Measurements from ENCODE around the gene PRR36.

PRR36 gene

GRCh38 chr19:7872306-7873204 is 1.6 kb downstream of the PRR36 start:
- DNase-seq (ENCODE audit: low read depth in 2 of 2) = no peak

- peak; percentile 63 to 67 for DNase-seq (ENCODE audit: low read depth in 2 of 2)
These were observed 2.5 kb downstream of the PRR36 start for GRCh38 chr19:7871437-7872305.

DNA sequence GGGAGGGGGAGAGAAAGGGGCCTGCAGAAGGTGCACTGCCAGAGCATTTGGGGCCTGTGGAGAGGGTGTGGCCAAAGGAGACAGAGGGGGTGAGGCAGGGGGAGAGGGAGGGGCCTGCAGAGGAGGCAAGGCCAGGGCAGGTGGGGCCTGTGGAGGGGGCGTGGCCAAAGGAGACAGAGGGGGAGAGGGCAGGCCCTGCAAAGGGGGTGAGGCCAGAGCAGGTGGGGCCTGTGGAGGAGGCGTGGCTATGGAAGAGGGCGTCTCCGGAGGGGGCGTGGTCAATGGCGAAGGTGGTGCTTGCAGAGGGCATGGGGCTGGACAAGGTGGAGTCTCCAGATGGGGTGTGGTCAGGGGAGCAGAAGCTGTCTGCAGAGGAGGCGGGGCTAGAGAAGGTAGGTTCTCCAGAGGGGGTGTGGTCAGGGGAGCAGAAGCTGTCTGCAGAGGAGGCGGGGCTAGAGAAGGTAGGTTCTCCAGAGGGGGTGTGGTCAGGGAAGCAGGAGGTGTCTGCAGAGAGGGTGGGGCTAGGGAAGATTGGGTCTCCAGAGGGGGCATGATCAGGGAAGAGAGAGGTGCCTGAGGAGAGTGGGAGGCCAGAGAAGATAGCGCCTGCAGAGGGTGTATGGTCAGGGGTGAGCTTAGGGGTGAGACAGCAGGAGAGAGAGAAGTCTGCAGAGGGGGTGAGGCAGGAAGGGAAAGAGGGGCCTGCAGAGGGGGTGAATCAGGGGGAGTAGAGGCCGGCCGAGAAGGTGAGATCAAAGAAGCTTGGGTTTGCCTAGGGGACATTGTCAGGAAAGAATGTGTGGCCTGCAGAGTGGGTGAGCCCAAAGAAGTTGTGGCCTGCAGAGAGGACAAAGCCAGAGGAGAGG is 3.4 kb downstream of the PRR36 start:
- DNase-seq (ENCODE audit: low read depth in 2 of 2) = no peak

DNA sequence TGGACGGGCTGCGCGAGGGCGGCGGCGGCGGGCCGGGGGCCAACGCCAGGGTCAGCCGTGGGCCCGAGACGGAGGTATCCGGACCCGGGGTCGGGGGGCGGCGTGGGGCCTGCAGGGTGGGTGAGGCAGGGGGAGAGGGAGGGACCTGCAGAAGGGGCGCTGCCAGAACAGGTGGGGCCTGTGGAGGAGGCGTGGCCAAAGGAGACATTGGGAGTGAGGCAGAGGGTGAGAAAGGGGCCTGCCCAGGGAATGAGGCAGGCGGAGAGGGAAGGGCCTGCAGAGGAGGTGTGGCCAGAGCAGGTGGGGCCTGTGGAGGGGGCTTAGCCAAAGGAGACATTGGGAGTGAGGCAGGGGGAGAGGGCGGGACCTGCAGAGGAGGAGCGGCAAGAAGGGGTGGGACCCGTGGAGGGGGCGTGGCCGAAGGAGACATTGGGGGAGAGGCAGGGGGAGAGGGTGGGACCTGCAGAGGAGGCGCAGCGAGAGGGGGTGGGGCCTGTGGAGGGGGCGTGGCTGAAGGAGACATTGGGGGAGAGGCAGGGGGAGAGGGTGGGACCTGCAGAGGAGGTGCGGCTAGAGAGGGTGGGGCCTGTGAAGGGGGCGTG is 4.2 kb downstream of the PRR36 start:
- peak in 1 of 2 donors; percentile 39 for DNase-seq (ENCODE audit: low read depth in 2 of 2)

GRCh38 chr19:7869453-7869909 is 4.7 kb downstream of the PRR36 start:
- DNase-seq (ENCODE audit: low read depth in 2 of 2) = peak; percentile 79

GRCh38 chr19:7868671-7869452 is 5.3 kb downstream of the PRR36 start:
- DNase-seq (ENCODE audit: low read depth in 2 of 2) = peak; percentile 61 to 83

GRCh38 chr19:7868326-7868670 is 5.9 kb downstream of the PRR36 start:
- no peak for DNase-seq (ENCODE audit: low read depth in 2 of 2)

DNA sequence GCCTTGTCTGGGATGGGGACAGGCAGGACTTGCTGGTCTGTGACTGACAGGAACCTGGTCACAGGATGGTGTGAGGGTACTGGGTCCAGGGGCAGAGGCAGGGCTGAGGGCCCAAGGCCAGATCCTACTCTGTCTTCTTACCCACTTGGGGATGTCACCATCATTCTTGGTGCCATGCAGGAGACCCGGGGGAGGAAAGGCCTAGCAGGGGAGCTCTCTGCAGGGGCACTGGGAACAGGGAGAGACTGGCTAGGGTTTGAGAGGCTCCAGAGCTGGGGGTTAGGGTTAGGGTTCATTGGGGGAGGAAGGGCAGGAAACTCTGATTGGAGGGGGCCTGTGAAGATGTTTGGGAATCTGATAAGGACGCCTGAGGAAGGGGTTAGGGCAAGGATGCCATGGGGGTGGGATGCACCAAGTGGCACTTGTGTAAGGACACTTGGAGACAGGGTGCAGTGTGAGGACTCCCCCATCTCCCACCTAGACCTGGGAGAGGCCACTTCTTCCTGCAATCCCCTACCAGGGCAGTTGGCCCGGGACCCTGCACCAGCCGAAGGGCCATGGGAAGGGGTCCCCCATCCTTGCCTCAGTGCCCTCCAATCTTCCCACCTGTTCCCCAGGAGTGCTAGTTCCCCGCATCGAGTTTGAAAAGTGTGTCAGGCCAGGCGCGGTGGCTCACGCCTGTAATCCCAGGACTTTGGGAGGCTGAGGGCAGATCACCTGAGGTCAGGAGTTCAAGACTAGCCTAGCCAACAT is 6.9 kb downstream of the PRR36 start:
- DNase-seq (ENCODE audit: low read depth in 2 of 2) = no peak

- no peak for DNase-seq (ENCODE audit: low read depth in 2 of 2)
These were observed 7.6 kb downstream of the PRR36 start for GRCh38 chr19:7866399-7867091.

GRCh38 chr19:7865262-7865911 is 8.8 kb downstream of the PRR36 start:
- DNase-seq (ENCODE audit: low read depth in 2 of 2) = no peak

DNA sequence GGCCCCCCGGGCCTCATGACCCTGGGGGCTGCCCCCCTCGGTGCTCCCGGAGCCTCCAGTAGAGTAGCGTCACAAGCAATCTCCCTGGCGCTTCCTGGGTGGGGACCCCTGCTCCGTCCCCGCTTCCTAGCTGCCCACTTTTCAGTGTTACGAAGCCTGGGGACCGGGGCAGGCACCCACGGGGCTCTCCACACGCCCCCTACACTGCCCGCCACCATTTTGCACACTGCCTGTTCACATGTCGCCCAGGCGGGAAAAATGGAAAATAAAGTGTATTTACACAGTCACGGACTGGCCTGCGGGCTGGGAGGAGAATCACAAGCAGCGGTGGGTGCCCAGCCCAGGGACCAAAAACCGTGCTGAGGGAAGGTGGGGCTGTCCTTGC is 9.5 kb downstream of the PRR36 start:
- no peak for DNase-seq (ENCODE audit: low read depth in 2 of 2)

DNA sequence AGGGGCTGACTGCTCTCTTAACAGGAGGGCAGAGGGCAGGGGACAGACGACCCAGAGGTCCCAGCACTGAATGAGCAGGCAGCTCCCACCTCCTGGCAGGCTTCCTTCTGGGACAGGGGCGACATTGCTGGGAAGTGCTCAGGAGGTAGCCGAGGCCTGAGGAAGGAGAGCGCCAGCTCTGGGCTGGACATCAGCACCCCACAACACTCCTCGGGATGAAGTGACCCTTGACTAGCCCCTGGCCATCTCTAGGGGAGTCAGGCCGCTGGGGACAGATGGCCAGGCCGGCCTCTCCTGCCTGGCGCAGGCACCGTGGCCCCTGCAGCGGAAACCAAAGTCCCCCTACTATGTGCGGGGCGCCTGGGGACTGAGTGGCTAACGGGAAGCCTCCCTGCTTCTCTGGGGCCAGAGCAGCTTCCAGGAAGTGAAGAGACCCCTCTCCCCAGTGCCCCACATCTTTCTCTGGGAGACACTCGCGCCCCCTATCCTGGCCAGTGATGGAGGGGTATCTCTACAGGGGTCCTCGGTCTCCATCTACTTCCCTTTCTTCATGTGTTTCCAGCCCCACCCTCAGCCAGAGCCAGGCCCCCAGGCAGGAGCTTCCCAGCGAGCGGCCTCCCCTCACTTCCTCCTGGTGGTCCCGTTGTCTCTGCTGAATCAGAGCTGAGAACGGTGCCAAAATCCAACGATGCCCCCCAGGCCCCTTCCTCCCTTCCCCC is 10.1 kb downstream of the PRR36 start:
- no peak for DNase-seq (ENCODE audit: low read depth in 2 of 2)

DNA sequence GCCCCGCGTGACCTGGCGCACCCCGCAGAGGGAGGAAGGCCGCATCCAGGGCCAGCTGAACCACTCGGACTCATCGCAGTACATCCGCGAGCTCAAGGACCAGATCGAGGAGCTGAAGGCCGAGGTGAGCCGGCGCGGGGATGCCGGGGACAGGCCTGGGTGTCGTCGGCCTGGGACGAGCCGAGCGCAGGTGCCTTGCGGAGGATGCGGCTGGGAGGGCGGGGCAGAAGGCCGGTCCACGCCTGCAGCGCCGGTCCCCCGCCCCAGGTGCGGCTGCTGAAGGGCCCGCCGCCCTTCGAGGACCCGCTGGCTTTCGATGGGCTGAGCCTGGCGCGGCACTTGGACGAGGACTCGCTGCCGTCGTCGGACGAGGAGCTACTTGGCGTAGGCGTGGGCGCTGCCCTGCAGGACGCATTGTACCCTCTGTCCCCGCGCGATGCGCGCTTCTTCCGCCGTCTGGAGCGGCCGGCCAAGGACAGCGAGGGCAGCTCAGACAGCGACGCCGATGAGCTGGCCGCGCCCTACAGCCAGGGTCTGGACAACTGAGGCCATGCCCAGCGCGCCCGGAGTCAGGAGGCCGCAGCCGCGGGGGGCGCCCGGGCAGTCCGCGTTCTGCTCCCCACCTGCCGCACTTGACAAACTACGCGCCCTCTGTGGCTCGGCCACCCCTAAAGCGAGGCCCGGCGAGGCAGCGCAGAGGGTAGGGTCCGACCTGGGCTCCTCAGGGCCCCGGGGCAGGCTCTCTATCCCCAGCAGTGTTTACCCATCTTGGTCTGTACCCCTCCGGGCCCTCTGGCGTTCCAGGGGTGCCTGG is 10.8 kb downstream of the PRR36 start:
- no peak for DNase-seq (ENCODE audit: low read depth in 2 of 2)

DNA sequence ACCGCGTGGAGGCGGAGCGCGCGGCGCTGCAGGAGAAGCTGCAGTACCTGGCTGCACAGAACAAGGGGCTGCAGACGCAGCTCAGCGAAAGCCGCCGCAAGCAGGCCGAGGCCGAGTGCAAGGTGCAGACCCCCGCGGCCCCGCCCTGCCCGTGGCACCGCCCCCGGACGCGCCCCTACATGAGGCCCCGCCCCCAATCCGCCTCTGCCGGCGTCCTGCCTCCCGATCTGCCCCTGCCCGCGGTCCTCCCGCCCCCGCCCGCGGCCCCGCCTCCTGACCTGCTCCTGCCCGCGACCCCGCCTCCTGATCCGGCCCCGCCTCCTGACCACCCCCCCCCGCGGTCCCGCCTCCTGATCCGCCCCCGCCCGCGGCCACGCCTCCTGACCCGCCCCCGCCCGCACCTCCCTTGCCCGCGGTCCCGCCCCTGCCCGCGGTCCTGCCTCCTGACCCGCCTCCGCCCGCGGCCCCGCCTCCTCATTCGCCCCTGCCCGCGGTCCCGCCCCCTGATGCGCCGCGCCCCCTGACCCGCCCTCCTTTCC is 11.7 kb downstream of the PRR36 start:
- DNase-seq (ENCODE audit: low read depth in 2 of 2) = peak; percentile 61 to 65

- DNase-seq (ENCODE audit: low read depth in 2 of 2) = no peak
These were observed 12.4 kb downstream of the PRR36 start for GRCh38 chr19:7861619-7862412.
